Measurements from ENCODE around the gene PRKCE. TPM values are rescaled to one million over a fixed set of nuclear protein-coding genes. Genes with fewer than 3 reads are reported as not detected.
"Not testable (repeated sequence)": the region's sequence is repeated elsewhere in the genome, so short reads cannot be mapped to it uniquely, and the experiment has no call there.

The PRKCE gene
- total RNA-seq, 1 donor from 2014 or later, result 21.0 TPM

GRCh38 chr2:46213906-46214305 lies 562.4 kb downstream of the PRKCE start:
- Histone ChIP-seq H3K27me3 (ENCODE audit: control insufficient read depth, insufficient read depth, low read length) (no peaks in the 10 kb centered on the region), H3K36me3 (ENCODE audit: control insufficient read depth, insufficient read depth, low read length) (no peaks in the 10 kb centered on the region), H3K4me3 (ENCODE audit: low read depth, low read length) (no peak overlapping the region)
- TF ChIP-seq, protein P1, sequence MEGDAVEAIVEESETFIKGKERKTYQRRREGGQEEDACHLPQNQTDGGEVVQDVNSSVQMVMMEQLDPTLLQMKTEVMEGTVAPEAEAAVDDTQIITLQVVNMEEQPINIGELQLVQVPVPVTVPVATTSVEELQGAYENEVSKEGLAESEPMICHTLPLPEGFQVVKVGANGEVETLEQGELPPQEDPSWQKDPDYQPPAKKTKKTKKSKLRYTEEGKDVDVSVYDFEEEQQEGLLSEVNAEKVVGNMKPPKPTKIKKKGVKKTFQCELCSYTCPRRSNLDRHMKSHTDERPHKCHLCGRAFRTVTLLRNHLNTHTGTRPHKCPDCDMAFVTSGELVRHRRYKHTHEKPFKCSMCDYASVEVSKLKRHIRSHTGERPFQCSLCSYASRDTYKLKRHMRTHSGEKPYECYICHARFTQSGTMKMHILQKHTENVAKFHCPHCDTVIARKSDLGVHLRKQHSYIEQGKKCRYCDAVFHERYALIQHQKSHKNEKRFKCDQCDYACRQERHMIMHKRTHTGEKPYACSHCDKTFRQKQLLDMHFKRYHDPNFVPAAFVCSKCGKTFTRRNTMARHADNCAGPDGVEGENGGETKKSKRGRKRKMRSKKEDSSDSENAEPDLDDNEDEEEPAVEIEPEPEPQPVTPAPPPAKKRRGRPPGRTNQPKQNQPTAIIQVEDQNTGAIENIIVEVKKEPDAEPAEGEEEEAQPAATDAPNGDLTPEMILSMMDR (IDR thresholded peaks at IDR 0.05; ENCODE audit: insufficient read depth, low read length, poor library complexity, severe bottlenecking), result no peak
- no peak for DNase-seq (ENCODE audit: low read depth)

DNA sequence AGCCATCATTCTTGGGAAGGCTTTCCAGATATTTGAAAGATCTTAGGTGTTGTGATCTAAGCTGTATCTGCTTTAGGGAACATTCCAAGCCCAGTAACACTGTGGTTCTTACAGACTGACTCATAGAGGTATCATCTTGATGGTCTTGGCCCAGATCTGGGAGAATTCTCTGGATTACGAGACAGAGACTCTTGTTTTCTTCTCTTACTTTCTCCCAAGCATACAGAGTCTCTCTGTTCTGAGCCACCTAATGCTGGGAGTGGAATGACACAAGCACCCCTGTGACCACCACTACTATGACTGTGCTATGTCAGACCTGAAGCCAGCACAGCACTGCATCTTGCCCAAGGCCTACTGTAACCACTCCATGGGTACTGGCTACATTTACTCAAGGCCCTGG lies 564.7 kb downstream of the PRKCE start:
- Histone ChIP-seq H3K4me3 (ENCODE audit: low read depth, low read length) (no peak overlapping the region), H3K27me3 (ENCODE audit: control insufficient read depth, insufficient read depth, low read length) (no peaks in the 10 kb centered on the region), H3K36me3 (ENCODE audit: control insufficient read depth, insufficient read depth, low read length) (no peaks in the 10 kb centered on the region)
- DNase-seq (ENCODE audit: low read depth), result no peak
- TF ChIP-seq, protein P1 (IDR thresholded peaks at IDR 0.05; ENCODE audit: insufficient read depth, low read length, poor library complexity, severe bottlenecking), result no peak

DNA sequence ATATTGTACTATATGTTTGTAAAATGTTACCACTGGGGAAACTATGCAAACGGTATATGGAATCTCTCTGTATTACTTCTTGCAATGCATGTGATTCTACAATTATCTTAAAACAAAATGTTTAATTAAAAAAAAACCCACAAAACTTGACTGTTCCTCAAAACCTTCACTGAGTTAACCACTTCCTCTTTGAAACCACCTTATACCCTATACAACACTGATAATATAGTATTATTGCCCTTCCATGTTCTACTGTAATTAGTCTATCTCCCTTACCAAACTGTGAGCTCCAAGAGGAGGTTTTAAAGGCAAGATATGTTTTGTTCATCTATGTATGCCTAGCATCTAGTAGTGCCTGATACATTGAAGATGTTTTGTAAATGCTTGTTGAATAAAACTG lies 572.0 kb downstream of the PRKCE start:
- not testable (repeated sequence) for H3K27me3 ChIP-seq (ENCODE audit: control insufficient read depth, insufficient read depth, low read length); DNase-seq (ENCODE audit: low read depth); H3K36me3 ChIP-seq (ENCODE audit: control insufficient read depth, insufficient read depth, low read length); H3K4me3 ChIP-seq (ENCODE audit: low read depth, low read length)

DNA sequence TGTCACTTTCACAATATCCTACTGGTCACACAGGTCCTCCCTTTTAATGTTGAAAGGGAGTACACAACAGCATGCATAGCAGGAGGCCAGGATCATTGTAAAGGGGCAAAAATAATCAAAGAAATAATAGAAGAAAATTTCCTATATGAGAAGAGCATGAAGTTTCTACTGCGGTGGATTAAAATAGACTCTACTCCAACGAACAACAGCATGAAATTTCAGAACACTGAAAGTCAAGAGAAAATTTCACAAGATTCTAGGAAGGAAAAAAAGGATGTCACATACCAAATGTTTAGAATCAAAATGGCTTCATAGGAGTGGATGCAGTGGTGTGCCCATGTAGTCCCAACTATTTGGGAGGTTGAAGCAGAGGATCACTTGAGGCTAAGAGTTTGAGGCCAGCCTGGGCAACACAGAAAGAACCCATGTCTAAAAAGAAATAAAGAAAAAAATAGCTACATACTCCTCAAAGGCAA lies 573.7 kb downstream of the PRKCE start:
- TF ChIP-seq, protein P1 (IDR thresholded peaks at IDR 0.05; ENCODE audit: insufficient read depth, low read length, poor library complexity, severe bottlenecking), result no peak
- H3K4me3 ChIP-seq (ENCODE audit: low read depth, low read length), result no peak overlapping the region
- DNase-seq (ENCODE audit: low read depth), result no peak
- H3K36me3 ChIP-seq (ENCODE audit: control insufficient read depth, insufficient read depth, low read length), result no peaks in the 10 kb centered on the region
- no peaks in the 10 kb centered on the region for H3K27me3 ChIP-seq (ENCODE audit: control insufficient read depth, insufficient read depth, low read length)

DNA sequence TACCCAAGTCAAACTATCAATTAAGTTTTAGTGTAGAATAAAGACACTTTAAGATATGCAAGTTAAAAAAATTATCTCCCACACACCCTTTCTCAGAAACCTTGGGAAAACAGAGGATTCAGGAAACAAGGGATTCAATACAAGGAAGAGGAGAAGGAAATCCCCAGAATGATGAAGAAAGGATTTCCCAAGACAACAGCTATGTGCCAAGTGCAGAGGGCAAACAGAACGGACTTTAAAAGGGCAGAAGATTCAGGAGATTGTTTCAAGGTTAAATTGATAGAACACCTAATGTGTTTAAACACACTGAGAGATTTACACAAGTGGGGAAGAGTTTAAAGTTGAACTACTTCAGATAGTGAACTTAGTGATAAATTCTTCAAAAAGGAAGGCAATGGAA lies 574.3 kb downstream of the PRKCE start:
- Histone ChIP-seq H3K36me3 (ENCODE audit: control insufficient read depth, insufficient read depth, low read length) (no peaks in the 10 kb centered on the region), H3K4me3 (ENCODE audit: low read depth, low read length) (no peak overlapping the region), H3K27me3 (ENCODE audit: control insufficient read depth, insufficient read depth, low read length) (no peaks in the 10 kb centered on the region)
- TF ChIP-seq, protein P1 (IDR thresholded peaks at IDR 0.05; ENCODE audit: insufficient read depth, low read length, poor library complexity, severe bottlenecking), result no peak
- DNase-seq (ENCODE audit: low read depth), result no peak

- no peak for DNase-seq (ENCODE audit: low read depth)
- TF ChIP-seq, protein P1 (IDR thresholded peaks at IDR 0.05; ENCODE audit: insufficient read depth, low read length, poor library complexity, severe bottlenecking), result no peak
- H3K27me3 ChIP-seq (ENCODE audit: control insufficient read depth, insufficient read depth, low read length), result no peaks in the 10 kb centered on the region
- no peak overlapping the region for H3K4me3 ChIP-seq (ENCODE audit: low read depth, low read length)
- H3K36me3 ChIP-seq (ENCODE audit: control insufficient read depth, insufficient read depth, low read length), result no peaks in the 10 kb centered on the region
Measured at GRCh38 chr2:46226620-46227019, 575.1 kb downstream of the PRKCE start.
